Keratinocyte (primary cell): Measurements from ENCODE around the gene HAUS2. TPM values are rescaled to one million over a fixed set of nuclear protein-coding genes. Genes with fewer than 3 reads are reported as not detected.

Source experiments
- DNase-seq: peaks from one replicate; pipeline ENCODE4 v3.0.0-alpha.2; 2011; ENCODE audit warnings: low read depth, missing footprints, low spot score
- FAIRE-seq: peaks from 2 replicates; lab custom pipeline; 2011; peaks lifted over from hg19 to GRCh38; lab: Jason Lieb, UNC
- H2AFZ ChIP-seq: 2 replicates; pipeline ENCODE4 v1.6.0; 2012; ENCODE audit warnings: low read length, control low read depth, inconsistent platforms; ENCODE audit not compliant: control insufficient read depth
- H3K27ac ChIP-seq: 2 replicates; pipeline ENCODE4 v1.5.1; 2011; ENCODE audit warnings: low read length; ENCODE audit not compliant: control insufficient read depth, insufficient read depth
- H3K27me3 ChIP-seq: 3 replicates; pipeline ENCODE4 v1.6.0; 2011; ENCODE audit warnings: low read length; ENCODE audit not compliant: control insufficient read depth, insufficient read depth; ENCODE audit errors: extremely low read depth
- H3K36me3 ChIP-seq, 2 experiments: 2 replicates in 1 of 2; 3 replicates in 1 of 2; pipeline ENCODE4 v1.5.1; 2011; ENCODE audit warnings: low read length in 2 of 2, mild to moderate bottlenecking in 1 of 2; ENCODE audit not compliant: control insufficient read depth in 2 of 2, insufficient read depth in 2 of 2; ENCODE audit errors: extremely low read depth in 1 of 2
- H3K4me1 ChIP-seq: 3 replicates; pipeline ENCODE4 v1.5.1; 2011; ENCODE audit warnings: low read length; ENCODE audit not compliant: control insufficient read depth, insufficient read depth; ENCODE audit errors: extremely low read depth
- H3K4me2 ChIP-seq: 3 replicates; pipeline ENCODE4 v1.6.0; 2011; ENCODE audit warnings: low read depth, low read length; ENCODE audit not compliant: control insufficient read depth, insufficient read depth; ENCODE audit errors: extremely low read depth
- H3K4me3 ChIP-seq, 3 experiments: fragments of 200-600 bp in 1 of 3; sonication (generic) in 1 of 3; 2 replicates in 2 of 3; 3 replicates in 1 of 3; pipeline ENCODE4 v1.5.1; 2011 to 2016; ENCODE audit warnings: low read length in 3 of 3, mild to moderate bottlenecking in 3 of 3, control low read depth in 2 of 3, inconsistent platforms in 1 of 3, low read depth in 1 of 3, mixed read lengths in 1 of 3, mixed run types in 1 of 3, moderate library complexity in 1 of 3; ENCODE audit not compliant: control insufficient read depth in 2 of 3, insufficient read depth in 2 of 3; ENCODE audit errors: extremely low read depth in 1 of 3
- H3K79me2 ChIP-seq: 2 replicates; pipeline ENCODE4 v1.6.0; 2012; ENCODE audit warnings: low read length; ENCODE audit not compliant: control insufficient read depth, insufficient read depth
- H3K9ac ChIP-seq: 3 replicates; pipeline ENCODE4 v1.6.0; 2011; ENCODE audit warnings: low read length; ENCODE audit not compliant: control insufficient read depth, insufficient read depth; ENCODE audit errors: extremely low read depth
- H3K9me1 ChIP-seq: 3 replicates; pipeline ENCODE4 v1.6.0; 2011; ENCODE audit warnings: low read length; ENCODE audit not compliant: control insufficient read depth, insufficient read depth; ENCODE audit errors: extremely low read depth
- H3K9me3 ChIP-seq: 2 replicates; pipeline ENCODE4 v1.5.1; 2012; ENCODE audit warnings: low read depth, low read length; ENCODE audit not compliant: control insufficient read depth
- H4K20me1 ChIP-seq: 3 replicates; pipeline ENCODE4 v1.6.0; 2011; ENCODE audit warnings: low read length; ENCODE audit not compliant: control insufficient read depth, insufficient read depth; ENCODE audit errors: extremely low read depth
- EZH2 ChIP-seq: IDR thresholded peaks from one replicate; pipeline ENCODE4 v1.6.1; 2012; ENCODE audit warnings: inconsistent platforms, mild to moderate bottlenecking, low read length, moderate library complexity
- dilution Hi-C: fragments of 300-500 bp; cut with MboI; formaldehyde crosslinking; loops from one replicate; pipeline ENCODE4 v1.7.0; 2020; ENCODE audit warnings: low sequenced_read_pairs; ENCODE audit not compliant: extremely low pct_ligation_motif_present
- polyA plus RNA-seq, 5 experiments: library from polyadenylated mRNA; depleted of rRNA in 3 of 5; stranded (reverse) in 3 of 5; stranded (forward) in 1 of 5; unstranded in 1 of 5; fragments of >200 nt; gene quantifications; 1 replicate in 1 of 5; 2 replicates in 3 of 5; 3 replicates in 1 of 5; pipeline versions ENCODE4 v1.2.1 to v1.2.3, GENCODE V29; 2011 to 2012; ENCODE audit warnings: missing spikeins in 2 of 5, low read depth in 1 of 5, low replicate concordance in 1 of 5
- TF ChIP-seq, protein P1 (sequence below), 3 experiments: IDR thresholded peaks in 1 of 3; conservative IDR thresholded peaks in 1 of 3; optimal IDR thresholded peaks in 1 of 3; 2 replicates in 2 of 3; 3 replicates in 1 of 3; pipeline versions ENCODE3 to v1.5.1; 2011; ENCODE audit warnings: low read length in 3 of 3, mild to moderate bottlenecking in 3 of 3, moderate library complexity in 2 of 3, control low read depth in 1 of 3, inconsistent platforms in 1 of 3; ENCODE audit not compliant: insufficient read depth in 2 of 3; ENCODE audit errors: extremely low read depth in 1 of 3

HAUS2 gene
- polyA plus RNA-seq, 1 donor (not counting 4 experiments of a cell fraction or from before 2014, with no cell fraction given), result 36.3 TPM

DNA sequence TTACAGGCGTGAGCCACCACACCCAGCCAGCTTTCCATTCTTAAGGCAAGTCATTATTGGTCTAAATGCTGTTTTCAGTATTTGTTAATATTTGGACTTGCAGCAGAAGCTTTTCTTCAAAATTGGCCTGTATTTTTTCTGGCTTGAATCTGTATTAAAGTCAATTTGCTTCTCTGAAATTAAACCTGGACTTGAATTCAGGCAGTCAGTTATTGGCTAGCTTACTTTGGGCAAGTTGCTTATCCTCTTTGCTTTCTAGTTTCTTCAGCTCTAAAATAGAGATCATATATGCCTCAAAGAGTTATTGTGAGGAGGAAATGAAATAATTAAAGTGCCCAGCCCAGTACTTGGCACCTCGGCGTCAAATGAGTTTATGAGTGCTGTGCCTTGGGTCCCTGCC lies 44.1 kb downstream of the HAUS2 start:
- DNase-seq (no peak), FAIRE-seq (no peak)
- dilution Hi-C loops, result no loop called here
- no peaks in the 10 kb centered on the region for H3K79me2 ChIP-seq
- TF ChIP-seq EZH2, result no peak
- TF ChIP-seq, protein P1, sequence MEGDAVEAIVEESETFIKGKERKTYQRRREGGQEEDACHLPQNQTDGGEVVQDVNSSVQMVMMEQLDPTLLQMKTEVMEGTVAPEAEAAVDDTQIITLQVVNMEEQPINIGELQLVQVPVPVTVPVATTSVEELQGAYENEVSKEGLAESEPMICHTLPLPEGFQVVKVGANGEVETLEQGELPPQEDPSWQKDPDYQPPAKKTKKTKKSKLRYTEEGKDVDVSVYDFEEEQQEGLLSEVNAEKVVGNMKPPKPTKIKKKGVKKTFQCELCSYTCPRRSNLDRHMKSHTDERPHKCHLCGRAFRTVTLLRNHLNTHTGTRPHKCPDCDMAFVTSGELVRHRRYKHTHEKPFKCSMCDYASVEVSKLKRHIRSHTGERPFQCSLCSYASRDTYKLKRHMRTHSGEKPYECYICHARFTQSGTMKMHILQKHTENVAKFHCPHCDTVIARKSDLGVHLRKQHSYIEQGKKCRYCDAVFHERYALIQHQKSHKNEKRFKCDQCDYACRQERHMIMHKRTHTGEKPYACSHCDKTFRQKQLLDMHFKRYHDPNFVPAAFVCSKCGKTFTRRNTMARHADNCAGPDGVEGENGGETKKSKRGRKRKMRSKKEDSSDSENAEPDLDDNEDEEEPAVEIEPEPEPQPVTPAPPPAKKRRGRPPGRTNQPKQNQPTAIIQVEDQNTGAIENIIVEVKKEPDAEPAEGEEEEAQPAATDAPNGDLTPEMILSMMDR (optimal IDR thresholded peaks at IDR 0.05 in 1 of 3, IDR thresholded peaks at IDR 0.05 in 1 of 3, conservative IDR thresholded peaks at IDR 0.05 in 1 of 3; ENCODE audit: extremely low read depth in 1 of 3, insufficient read depth in 2 of 3, low read length in 3 of 3), result no peak
- H3K9me3 ChIP-seq, result no peaks in the 10 kb centered on the region
- no peaks in the 10 kb centered on the region for H3K4me1 ChIP-seq
- H4K20me1 ChIP-seq, result no peaks in the 10 kb centered on the region
- no peak overlapping the region for H3K4me3 ChIP-seq
- H3K27me3 ChIP-seq, result no peaks in the 10 kb centered on the region
- H3K9ac ChIP-seq, result no peak overlapping the region
- no peak overlapping the region for H2AFZ ChIP-seq
- no peaks in the 10 kb centered on the region for H3K36me3 ChIP-seq
- no peak overlapping the region for H3K4me2 ChIP-seq
- no peak overlapping the region for H3K27ac ChIP-seq
- no peaks in the 10 kb centered on the region for H3K9me1 ChIP-seq

DNA sequence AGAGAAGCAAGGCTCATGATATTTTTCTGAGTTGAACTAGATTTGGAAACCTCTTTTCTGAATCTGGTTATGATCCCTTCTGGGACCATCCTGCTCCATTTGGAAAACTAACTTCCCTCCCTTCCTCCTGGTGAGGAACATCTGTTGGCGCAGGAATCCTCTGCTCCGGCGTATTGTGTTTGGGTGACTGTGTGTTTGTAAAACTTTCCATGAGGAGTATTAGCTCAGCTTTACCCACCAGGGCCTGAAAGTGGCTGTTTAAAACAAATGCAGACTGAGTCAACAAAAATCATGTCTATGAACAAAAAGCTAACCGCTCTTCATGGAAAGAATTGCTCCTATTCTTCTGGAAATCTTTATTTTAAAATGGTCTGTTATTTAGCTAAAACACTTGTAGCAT lies 44.5 kb downstream of the HAUS2 start:
- no peak overlapping the region for H2AFZ ChIP-seq
- H3K27me3 ChIP-seq, result no peaks in the 10 kb centered on the region
- H3K27ac ChIP-seq, result no peak overlapping the region
- no peaks in the 10 kb centered on the region for H3K9me1 ChIP-seq
- FAIRE-seq (no peak), DNase-seq (no peak)
- no peaks in the 10 kb centered on the region for H4K20me1 ChIP-seq
- H3K79me2 ChIP-seq, result no peaks in the 10 kb centered on the region
- TF ChIP-seq EZH2, result no peak
- TF ChIP-seq, protein P1 (optimal IDR thresholded peaks at IDR 0.05 in 1 of 3, IDR thresholded peaks at IDR 0.05 in 1 of 3, conservative IDR thresholded peaks at IDR 0.05 in 1 of 3; ENCODE audit: extremely low read depth in 1 of 3, insufficient read depth in 2 of 3, low read length in 3 of 3), result no peak
- no peak overlapping the region for H3K9ac ChIP-seq
- no peaks in the 10 kb centered on the region for H3K36me3 ChIP-seq
- dilution Hi-C loops, result no loop called here
- H3K4me1 ChIP-seq, result no peaks in the 10 kb centered on the region
- H3K4me2 ChIP-seq, result no peak overlapping the region
- H3K9me3 ChIP-seq, result no peaks in the 10 kb centered on the region
- H3K4me3 ChIP-seq, result no peak overlapping the region
